Measurements from ENCODE around the gene POLN.

The POLN gene

DNA sequence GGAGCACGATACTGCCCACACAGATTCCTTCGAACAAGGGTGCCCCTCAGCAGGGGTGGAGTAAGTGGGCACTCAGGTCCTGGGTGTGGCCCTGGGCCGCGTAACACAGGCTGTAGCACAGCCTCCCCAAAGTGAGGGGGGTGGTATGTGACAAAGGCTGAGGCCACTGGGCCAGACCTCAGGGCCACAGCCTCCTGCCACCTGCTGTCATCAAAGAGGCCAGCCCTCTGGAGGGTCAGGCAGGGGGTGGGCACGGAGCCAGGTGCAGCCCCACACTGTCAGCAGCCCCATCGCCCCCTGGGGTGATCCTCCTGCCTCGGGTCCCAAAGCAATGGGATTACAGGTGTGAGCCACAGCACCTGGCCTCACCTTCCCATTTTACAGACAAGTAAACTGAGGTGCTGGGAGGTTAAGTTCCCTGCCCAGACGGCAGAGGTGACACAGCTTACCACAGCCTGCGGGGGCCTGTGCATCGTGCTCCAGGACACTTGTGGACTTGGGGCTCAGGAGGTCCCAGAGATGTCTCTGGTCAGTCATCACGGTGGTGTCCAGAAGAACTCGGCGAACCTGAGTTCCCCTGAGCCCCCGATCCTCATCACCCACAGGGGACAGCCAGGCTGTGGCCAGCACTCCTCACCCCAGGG, 47.5 kb upstream of the POLN start:
- no peaks in the 10 kb centered on the region for H3K27me3 ChIP-seq (ENCODE audit: insufficient read depth, poor library complexity, severe bottlenecking)
- no peak overlapping the region for H3K27ac ChIP-seq (ENCODE audit: poor library complexity, severe bottlenecking)
- H3K36me3 ChIP-seq (ENCODE audit: low read depth): no peaks in the 10 kb centered on the region
- no peaks in the 10 kb centered on the region for H3K4me1 ChIP-seq (ENCODE audit: insufficient read depth, poor library complexity, severe bottlenecking)
- TF ChIP-seq, protein P1, sequence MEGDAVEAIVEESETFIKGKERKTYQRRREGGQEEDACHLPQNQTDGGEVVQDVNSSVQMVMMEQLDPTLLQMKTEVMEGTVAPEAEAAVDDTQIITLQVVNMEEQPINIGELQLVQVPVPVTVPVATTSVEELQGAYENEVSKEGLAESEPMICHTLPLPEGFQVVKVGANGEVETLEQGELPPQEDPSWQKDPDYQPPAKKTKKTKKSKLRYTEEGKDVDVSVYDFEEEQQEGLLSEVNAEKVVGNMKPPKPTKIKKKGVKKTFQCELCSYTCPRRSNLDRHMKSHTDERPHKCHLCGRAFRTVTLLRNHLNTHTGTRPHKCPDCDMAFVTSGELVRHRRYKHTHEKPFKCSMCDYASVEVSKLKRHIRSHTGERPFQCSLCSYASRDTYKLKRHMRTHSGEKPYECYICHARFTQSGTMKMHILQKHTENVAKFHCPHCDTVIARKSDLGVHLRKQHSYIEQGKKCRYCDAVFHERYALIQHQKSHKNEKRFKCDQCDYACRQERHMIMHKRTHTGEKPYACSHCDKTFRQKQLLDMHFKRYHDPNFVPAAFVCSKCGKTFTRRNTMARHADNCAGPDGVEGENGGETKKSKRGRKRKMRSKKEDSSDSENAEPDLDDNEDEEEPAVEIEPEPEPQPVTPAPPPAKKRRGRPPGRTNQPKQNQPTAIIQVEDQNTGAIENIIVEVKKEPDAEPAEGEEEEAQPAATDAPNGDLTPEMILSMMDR (IDR thresholded peaks at IDR 0.05; ENCODE audit: poor library complexity, severe bottlenecking): no peak
- no peaks in the 10 kb centered on the region for H3K9me3 ChIP-seq (ENCODE audit: severe bottlenecking)
- no peak for DNase-seq (ENCODE audit: low spot score)
- no peak overlapping the region for H3K4me3 ChIP-seq (ENCODE audit: severe bottlenecking)
- ATAC-seq (ENCODE audit: low read depth): no peak

- no peak overlapping the region for H3K4me3 ChIP-seq (ENCODE audit: severe bottlenecking)
- ATAC-seq (ENCODE audit: low read depth): no peak
- H3K4me1 ChIP-seq (ENCODE audit: insufficient read depth, poor library complexity, severe bottlenecking): no peaks in the 10 kb centered on the region
These were observed 46.2 kb upstream of the POLN start for GRCh38 chr4:2288051-2288541.

DNA sequence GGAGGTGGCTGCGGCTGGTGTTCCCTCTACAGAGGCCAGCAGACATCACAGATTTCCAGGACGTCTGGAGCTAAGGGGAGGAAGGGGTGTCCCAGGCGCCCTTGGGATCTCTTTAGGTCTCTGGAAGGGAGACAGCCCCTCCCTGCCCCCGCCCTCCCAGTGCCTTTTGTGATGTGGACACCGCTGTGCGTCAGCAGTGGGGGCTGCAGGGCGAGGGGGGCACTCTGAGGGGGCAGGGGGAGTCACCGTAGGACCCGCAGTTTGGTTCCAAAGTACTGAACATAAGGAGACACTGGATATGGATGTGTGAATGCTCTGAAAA, 45.6 kb upstream of the POLN start:
- no peak overlapping the region for H3K27ac ChIP-seq (ENCODE audit: poor library complexity, severe bottlenecking)
- no peak for ATAC-seq (ENCODE audit: low read depth)
- H3K4me1 ChIP-seq (ENCODE audit: insufficient read depth, poor library complexity, severe bottlenecking): no peaks in the 10 kb centered on the region

More at GRCh38 chr4:2288051-2288541, 46.2 kb upstream of the POLN start:
- no peaks in the 10 kb centered on the region for H3K27me3 ChIP-seq (ENCODE audit: insufficient read depth, poor library complexity, severe bottlenecking)
- TF ChIP-seq, protein P1 (IDR thresholded peaks at IDR 0.05; ENCODE audit: poor library complexity, severe bottlenecking): no peak
- no peak overlapping the region for H3K27ac ChIP-seq (ENCODE audit: poor library complexity, severe bottlenecking)
- no peaks in the 10 kb centered on the region for H3K9me3 ChIP-seq (ENCODE audit: severe bottlenecking)
- no peaks in the 10 kb centered on the region for H3K36me3 ChIP-seq (ENCODE audit: low read depth)
- DNase-seq (ENCODE audit: low spot score): peak; percentile 49

GRCh38 chr4:2286904-2287593, 45.1 kb upstream of the POLN start:
- H3K4me3 ChIP-seq (ENCODE audit: severe bottlenecking): no peak overlapping the region
- no peak overlapping the region for H3K27ac ChIP-seq (ENCODE audit: poor library complexity, severe bottlenecking)
- no peaks in the 10 kb centered on the region for H3K9me3 ChIP-seq (ENCODE audit: severe bottlenecking)
- H3K27me3 ChIP-seq (ENCODE audit: insufficient read depth, poor library complexity, severe bottlenecking): no peaks in the 10 kb centered on the region
- ATAC-seq (ENCODE audit: low read depth) (no peak), DNase-seq (ENCODE audit: low spot score) (peak; percentile 47)
- TF ChIP-seq, protein P1 (IDR thresholded peaks at IDR 0.05; ENCODE audit: poor library complexity, severe bottlenecking): no peak
- H3K36me3 ChIP-seq (ENCODE audit: low read depth): no peaks in the 10 kb centered on the region
- H3K4me1 ChIP-seq (ENCODE audit: insufficient read depth, poor library complexity, severe bottlenecking): no peaks in the 10 kb centered on the region

More for the DNA sequence above, 45.6 kb upstream of the POLN start:
- TF ChIP-seq, protein P1 (IDR thresholded peaks at IDR 0.05; ENCODE audit: poor library complexity, severe bottlenecking): no peak
- peak; percentile 42 for DNase-seq (ENCODE audit: low spot score)
- Histone ChIP-seq H3K9me3 (ENCODE audit: severe bottlenecking) (no peaks in the 10 kb centered on the region), H3K36me3 (ENCODE audit: low read depth) (no peaks in the 10 kb centered on the region), H3K4me3 (ENCODE audit: severe bottlenecking) (no peak overlapping the region), H3K27me3 (ENCODE audit: insufficient read depth, poor library complexity, severe bottlenecking) (no peaks in the 10 kb centered on the region)
